ENCODE measurements around the gene ZSCAN29.

DNA sequence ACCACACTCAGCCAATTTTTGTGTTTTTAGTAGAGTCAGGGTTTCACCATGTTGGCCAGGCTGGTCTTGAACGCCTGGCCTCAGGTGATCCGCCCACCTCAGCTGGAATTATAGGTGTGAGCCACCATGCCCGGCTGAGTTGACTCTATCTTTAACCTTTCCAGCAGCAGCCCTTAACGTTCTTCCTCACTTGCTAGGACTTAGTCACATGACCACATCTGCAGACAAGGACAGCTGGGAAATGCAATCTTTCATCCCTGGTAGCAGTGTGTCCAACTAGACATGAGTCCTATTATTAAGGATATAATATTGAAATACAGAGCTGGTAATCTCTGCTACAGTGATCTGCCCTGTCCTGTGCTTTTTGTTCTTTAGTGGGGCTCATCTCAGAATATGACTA is 58.5 kb downstream of the ZSCAN29 start:
- TF ChIP-seq MXI1 (IDR thresholded peaks at IDR 0.05; ENCODE audit: low read depth, low read length) (no peak), SMC3 (IDR thresholded peaks at IDR 0.05; ENCODE audit: low read depth, low read length) (no peak), POLR2AphosphoS5 (IDR thresholded peaks at IDR 0.05; ENCODE audit: low read depth, low read length) (no peak), EP300 (IDR thresholded peaks at IDR 0.05; ENCODE audit: borderline replicate concordance in 1 of 2, low read depth in 1 of 2, low read length in 1 of 2) (no peak), RFX5 (IDR thresholded peaks at IDR 0.05; ENCODE audit: low read length) (no peak), YY1 (IDR thresholded peaks at IDR 0.05; ENCODE audit: low read depth) (no peak), CHD2 (IDR thresholded peaks at IDR 0.05; ENCODE audit: low read length, partially characterized antibody) (no peak)
- TF ChIP-seq, protein P1, sequence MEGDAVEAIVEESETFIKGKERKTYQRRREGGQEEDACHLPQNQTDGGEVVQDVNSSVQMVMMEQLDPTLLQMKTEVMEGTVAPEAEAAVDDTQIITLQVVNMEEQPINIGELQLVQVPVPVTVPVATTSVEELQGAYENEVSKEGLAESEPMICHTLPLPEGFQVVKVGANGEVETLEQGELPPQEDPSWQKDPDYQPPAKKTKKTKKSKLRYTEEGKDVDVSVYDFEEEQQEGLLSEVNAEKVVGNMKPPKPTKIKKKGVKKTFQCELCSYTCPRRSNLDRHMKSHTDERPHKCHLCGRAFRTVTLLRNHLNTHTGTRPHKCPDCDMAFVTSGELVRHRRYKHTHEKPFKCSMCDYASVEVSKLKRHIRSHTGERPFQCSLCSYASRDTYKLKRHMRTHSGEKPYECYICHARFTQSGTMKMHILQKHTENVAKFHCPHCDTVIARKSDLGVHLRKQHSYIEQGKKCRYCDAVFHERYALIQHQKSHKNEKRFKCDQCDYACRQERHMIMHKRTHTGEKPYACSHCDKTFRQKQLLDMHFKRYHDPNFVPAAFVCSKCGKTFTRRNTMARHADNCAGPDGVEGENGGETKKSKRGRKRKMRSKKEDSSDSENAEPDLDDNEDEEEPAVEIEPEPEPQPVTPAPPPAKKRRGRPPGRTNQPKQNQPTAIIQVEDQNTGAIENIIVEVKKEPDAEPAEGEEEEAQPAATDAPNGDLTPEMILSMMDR (IDR thresholded peaks at IDR 0.05), result no peak
- TF ChIP-seq, protein P2, sequence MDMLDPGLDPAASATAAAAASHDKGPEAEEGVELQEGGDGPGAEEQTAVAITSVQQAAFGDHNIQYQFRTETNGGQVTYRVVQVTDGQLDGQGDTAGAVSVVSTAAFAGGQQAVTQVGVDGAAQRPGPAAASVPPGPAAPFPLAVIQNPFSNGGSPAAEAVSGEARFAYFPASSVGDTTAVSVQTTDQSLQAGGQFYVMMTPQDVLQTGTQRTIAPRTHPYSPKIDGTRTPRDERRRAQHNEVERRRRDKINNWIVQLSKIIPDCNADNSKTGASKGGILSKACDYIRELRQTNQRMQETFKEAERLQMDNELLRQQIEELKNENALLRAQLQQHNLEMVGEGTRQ (IDR thresholded peaks at IDR 0.05; ENCODE audit: borderline replicate concordance, low read depth, low read length), result no peak
